WI38 (cell line): ENCODE measurements around the gene MYH1.

ENCODE experiments used
- H3K4me3 ChIP-seq: 2 replicates; pipeline ENCODE4 v1.5.1; 2011; ENCODE audit warnings: low read depth, mild to moderate bottlenecking, control low read depth, low read length
- CTCF ChIP-seq: IDR thresholded peaks from 2 replicates; pipeline ENCODE4 v1.5.1; 2012; ENCODE audit warnings: low read depth, mild to moderate bottlenecking, control low read depth, low read length

The MYH1 gene

DNA sequence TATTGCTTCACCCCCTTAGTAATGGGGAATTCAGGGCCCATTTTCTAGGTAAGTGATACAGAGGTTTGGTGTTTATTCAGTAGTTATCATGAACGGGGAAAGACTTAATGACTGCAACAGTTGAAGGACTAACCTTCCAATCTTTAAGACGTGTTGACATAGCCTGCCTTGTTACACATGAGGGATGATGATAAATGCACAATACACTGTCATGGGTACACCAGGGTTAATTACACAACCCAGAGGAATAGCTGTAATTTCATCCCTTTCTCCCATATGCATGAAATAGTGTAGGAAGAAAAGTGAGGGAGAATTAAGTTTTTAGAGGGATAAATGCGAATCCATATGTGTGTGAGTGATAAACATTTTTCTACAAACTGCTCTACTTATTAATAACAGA lies 59.6 kb downstream of the MYH1 start:
- no peak for TF ChIP-seq CTCF
- no peak overlapping the region for H3K4me3 ChIP-seq

DNA sequence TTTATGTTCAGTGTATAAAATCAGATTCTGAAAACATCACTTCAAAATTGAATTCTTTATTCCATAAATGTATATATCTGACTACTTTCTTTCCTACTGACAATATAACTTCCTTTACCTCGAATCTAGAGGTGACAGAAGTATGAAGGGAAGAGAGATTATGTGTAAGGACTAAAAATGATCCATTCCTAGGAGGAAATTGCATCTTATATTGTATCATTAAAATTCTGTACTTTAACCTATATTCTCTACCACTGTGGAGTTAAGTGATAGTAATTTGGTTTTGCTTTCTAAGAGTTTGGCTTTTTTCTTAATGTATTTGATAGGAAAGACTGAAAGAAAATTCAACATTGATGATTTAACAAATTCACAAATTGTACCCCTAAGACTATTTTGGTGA lies 60.4 kb downstream of the MYH1 start:
- TF ChIP-seq CTCF: no peak
- H3K4me3 ChIP-seq: no peak overlapping the region

DNA sequence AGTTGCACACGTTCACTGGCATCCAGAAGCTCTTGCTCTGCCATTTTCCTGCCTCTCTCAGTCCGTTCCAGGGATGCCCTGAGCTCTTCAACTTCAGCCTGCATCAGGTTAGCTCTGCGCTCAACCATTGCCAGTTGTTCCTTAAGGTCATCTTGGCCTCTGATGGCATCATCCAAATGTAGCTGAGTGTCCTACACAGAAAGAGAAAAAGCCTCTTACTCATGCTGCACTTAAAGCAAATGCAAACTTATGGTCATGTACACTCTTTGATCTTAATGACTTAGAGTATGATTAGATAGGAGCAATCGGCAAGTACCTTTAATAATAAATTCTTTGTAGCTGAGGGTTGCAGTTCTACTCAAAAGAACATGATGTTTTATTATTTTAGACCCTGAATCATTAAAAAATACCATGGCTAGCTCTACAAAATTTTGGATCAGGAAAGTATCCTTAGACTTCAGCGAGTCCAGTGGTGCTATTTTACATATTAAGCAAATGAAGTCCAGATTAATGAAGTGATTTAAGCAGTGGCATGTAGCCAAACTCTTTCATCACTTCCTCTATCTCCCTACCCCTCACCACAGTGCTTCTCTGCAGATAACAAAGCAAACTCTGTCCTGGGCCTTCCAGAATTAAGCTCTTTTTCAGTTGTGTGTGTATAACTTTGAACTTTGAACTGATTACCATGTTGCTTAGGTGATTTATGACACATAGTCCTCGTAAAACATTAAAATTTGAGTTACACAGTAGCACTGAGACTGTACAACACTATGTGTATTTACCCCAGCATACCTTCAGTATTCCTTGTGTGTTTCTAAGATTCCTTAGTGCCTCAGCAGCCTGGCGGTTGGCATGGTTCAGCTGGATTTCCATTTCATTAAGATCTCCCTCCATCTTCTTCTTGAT lies 71.1 kb downstream of the MYH1 start:
- no peak for TF ChIP-seq CTCF
- H3K4me3 ChIP-seq: no peak overlapping the region
